Fibroblast of skin of scalp (primary cell): ENCODE results near the gene RAPGEF3.
A peak's percentile ranks its signal among the peaks of the same experiment; 100 is the strongest.

Experiments
- DNase-seq: peaks from one replicate; pipeline ENCODE4 v3.0.0-alpha.2; 2013

RAPGEF3 gene

GRCh38 chr12:47742253-47742825 lies 16.3 kb downstream of the RAPGEF3 start:
- DNase-seq, result no peak

- peak; percentile 69 for DNase-seq
Measured at GRCh38 chr12:47741340-47741703, 17.4 kb downstream of the RAPGEF3 start.

GRCh38 chr12:47740606-47741339 lies 17.9 kb downstream of the RAPGEF3 start:
- no peak for DNase-seq

GRCh38 chr12:47739979-47740378 lies 18.7 kb downstream of the RAPGEF3 start:
- DNase-seq, result no peak

GRCh38 chr12:47739297-47739696 lies 19.4 kb downstream of the RAPGEF3 start:
- no peak for DNase-seq

GRCh38 chr12:47737936-47738594 lies 20.6 kb downstream of the RAPGEF3 start:
- no peak for DNase-seq

- DNase-seq, result peak; percentile 65
Measured at GRCh38 chr12:47736877-47737676, 21.6 kb downstream of the RAPGEF3 start.

- no peak for DNase-seq
Measured at GRCh38 chr12:47736216-47736615, 22.5 kb downstream of the RAPGEF3 start.

GRCh38 chr12:47735649-47736048 lies 23.0 kb downstream of the RAPGEF3 start:
- no peak for DNase-seq

GRCh38 chr12:47734725-47735480 lies 23.8 kb downstream of the RAPGEF3 start:
- no peak for DNase-seq

GRCh38 chr12:47733142-47733541 lies 25.5 kb downstream of the RAPGEF3 start:
- no peak for DNase-seq

- no peak for DNase-seq
Measured at GRCh38 chr12:47732504-47732903, 26.2 kb downstream of the RAPGEF3 start.

- DNase-seq, result no peak
Measured at GRCh38 chr12:47731723-47732122, 27.0 kb downstream of the RAPGEF3 start.

- no peak for DNase-seq
Measured at GRCh38 chr12:47730341-47730744, 28.3 kb downstream of the RAPGEF3 start.

- DNase-seq, result peak; percentile 29
Measured at GRCh38 chr12:47729233-47729632, 29.4 kb downstream of the RAPGEF3 start.

GRCh38 chr12:47725893-47726292 lies 32.8 kb downstream of the RAPGEF3 start:
- peak; percentile 88 for DNase-seq

- no peak for DNase-seq
Measured at GRCh38 chr12:47725091-47725772, 33.4 kb downstream of the RAPGEF3 start, which contains the start of gene ENDOU. ENDOU (minus strand) TSS chr12:47725490; CDS start chr12:47725413, 77 bp downstream.

GRCh38 chr12:47722941-47723631 lies 35.6 kb downstream of the RAPGEF3 start:
- DNase-seq, result no peak

- DNase-seq, result no peak
Measured at GRCh38 chr12:47722136-47722834, 36.4 kb downstream of the RAPGEF3 start.

GRCh38 chr12:47721431-47721973 lies 37.2 kb downstream of the RAPGEF3 start:
- DNase-seq, result peak; percentile 39
